ENCODE results near the gene JTB.

DNA sequence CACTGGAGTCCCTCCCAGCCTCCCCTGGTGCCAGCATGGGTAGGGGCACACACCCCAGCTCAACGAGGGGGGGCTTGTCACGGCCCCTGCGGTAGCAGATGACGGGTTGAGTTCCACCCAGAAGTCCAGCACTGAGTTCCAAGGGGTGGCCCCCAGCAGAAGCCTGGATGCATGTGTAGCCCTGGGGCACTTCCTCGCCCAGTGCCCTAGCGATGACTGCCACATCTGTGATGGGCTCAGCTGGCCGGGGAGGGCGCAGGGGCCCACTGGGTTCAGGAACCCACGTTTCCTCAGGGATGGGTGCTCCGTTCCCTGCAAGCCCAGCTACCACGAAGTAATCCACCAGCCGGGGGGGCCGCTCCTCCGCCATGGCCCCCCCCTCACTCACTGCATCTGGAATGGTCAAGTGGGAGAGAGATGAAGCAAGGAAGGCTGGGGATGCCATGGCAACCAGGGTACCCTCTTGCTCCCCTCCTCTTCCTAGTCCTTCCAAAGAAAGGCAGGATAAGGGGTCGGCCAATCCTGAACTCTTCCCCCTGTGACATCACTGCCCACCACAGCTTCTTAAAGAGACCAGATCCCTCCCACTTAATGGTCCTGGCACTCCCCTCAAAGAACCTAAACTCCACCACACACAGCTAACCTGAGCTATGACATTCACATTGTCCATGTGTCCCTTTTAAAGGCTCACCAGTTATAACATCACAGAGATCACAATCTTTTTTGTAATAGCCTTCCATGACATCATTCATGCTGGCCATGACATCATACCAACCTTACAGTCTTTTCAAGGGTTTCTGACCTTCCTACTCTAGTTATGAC, 33.3 kb downstream of the JTB start:
- TF ChIP-seq EZH2 (IDR thresholded peaks at IDR 0.05; ENCODE audit: borderline replicate concordance, insufficient read depth, low read depth, low read length, poor library complexity, severe bottlenecking): no peak
- TF ChIP-seq, protein P1, sequence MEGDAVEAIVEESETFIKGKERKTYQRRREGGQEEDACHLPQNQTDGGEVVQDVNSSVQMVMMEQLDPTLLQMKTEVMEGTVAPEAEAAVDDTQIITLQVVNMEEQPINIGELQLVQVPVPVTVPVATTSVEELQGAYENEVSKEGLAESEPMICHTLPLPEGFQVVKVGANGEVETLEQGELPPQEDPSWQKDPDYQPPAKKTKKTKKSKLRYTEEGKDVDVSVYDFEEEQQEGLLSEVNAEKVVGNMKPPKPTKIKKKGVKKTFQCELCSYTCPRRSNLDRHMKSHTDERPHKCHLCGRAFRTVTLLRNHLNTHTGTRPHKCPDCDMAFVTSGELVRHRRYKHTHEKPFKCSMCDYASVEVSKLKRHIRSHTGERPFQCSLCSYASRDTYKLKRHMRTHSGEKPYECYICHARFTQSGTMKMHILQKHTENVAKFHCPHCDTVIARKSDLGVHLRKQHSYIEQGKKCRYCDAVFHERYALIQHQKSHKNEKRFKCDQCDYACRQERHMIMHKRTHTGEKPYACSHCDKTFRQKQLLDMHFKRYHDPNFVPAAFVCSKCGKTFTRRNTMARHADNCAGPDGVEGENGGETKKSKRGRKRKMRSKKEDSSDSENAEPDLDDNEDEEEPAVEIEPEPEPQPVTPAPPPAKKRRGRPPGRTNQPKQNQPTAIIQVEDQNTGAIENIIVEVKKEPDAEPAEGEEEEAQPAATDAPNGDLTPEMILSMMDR (IDR thresholded peaks at IDR 0.05): no peak
